ENCODE measurements around the gene POU2F3. TPM values are rescaled to one million over a fixed set of nuclear protein-coding genes. Genes with fewer than 3 reads are reported as not detected.

Gene POU2F3
- total RNA-seq, 1 experiment from 2014 or later = 0.62 TPM

- CTCF ChIA-PET = no interaction called here
- Histone ChIP-seq H3K4me1 (ENCODE audit: insufficient read depth, low read length) (no peaks in the 10 kb centered on the region; the same call in 1 of the 2 replicates), H3K79me2 (ENCODE audit: low read length) (no peaks in the 10 kb centered on the region), H3K27me3 (ENCODE audit: low read length) (peaks cover 40% of the 10 kb centered on the region), H4K20me1 (ENCODE audit: low read length) (no peaks in the 10 kb centered on the region), H3K9me2 (replicated peaks; ENCODE audit: low read length) (no peaks in the 10 kb centered on the region), H3K36me3 (ENCODE audit: low read depth, low read length) (no peaks in the 10 kb centered on the region), H3K4me2 (ENCODE audit: low read length) (no peak overlapping the region), H3K4me3 (ENCODE audit: low read length) (no peak overlapping the region), H3K9ac (ENCODE audit: low read length) (no peak overlapping the region), H3K27ac (ENCODE audit: low read length) (no peak overlapping the region), H3K9me3 (ENCODE audit: low read length) (no peaks in the 10 kb centered on the region), H3F3A (ENCODE audit: low read length, unreplicated experiment) (no peaks in the 10 kb centered on the region), H2AFZ (ENCODE audit: low read length) (no peak overlapping the region)
- DNase-seq (no peak), ATAC-seq (no peak)
- POLR2A ChIA-PET (ENCODE audit: unreplicated experiment) = no interaction called here
- intact Hi-C loops (cut with micrococcal nuclease) = no loop called here
- no TSS peak for BruUV-seq (replicated peaks)
- no peak for TF ChIP-seq CTCF (conservative IDR thresholded peaks at IDR 0.05; ENCODE audit: low read depth, low read length)
- TF ChIP-seq EZH2 (IDR thresholded peaks at IDR 0.05; ENCODE audit: low read length, unreplicated experiment) = no peak
- no peak for TF ChIP-seq EZH2phosphoT487 (IDR thresholded peaks at IDR 0.05; ENCODE audit: borderline replicate concordance, low read length)
These were observed 49.5 kb downstream of the POU2F3 start for GRCh38 chr11:120289426-120289825.

- Histone ChIP-seq H3K9me3 (ENCODE audit: low read length) (no peaks in the 10 kb centered on the region), H3K4me1 (ENCODE audit: insufficient read depth, low read length) (no peaks in the 10 kb centered on the region; the same call in 1 of the 2 replicates), H3K4me2 (ENCODE audit: low read length) (no peak overlapping the region), H3K27ac (ENCODE audit: low read length) (no peak overlapping the region), H3K36me3 (ENCODE audit: low read depth, low read length) (no peaks in the 10 kb centered on the region), H3K4me3 (ENCODE audit: low read length) (no peak overlapping the region), H2AFZ (ENCODE audit: low read length) (no peak overlapping the region), H3K9ac (ENCODE audit: low read length) (no peak overlapping the region), H3K79me2 (ENCODE audit: low read length) (no peaks in the 10 kb centered on the region), H4K20me1 (ENCODE audit: low read length) (no peaks in the 10 kb centered on the region), H3K9me2 (replicated peaks; ENCODE audit: low read length) (no peaks in the 10 kb centered on the region), H3K27me3 (ENCODE audit: low read length) (peaks cover 53% of the 10 kb centered on the region), H3F3A (ENCODE audit: low read length, unreplicated experiment) (no peaks in the 10 kb centered on the region)
- ATAC-seq = no peak
- TF ChIP-seq EZH2 (IDR thresholded peaks at IDR 0.05; ENCODE audit: low read length, unreplicated experiment) (no peak), EZH2phosphoT487 (IDR thresholded peaks at IDR 0.05; ENCODE audit: borderline replicate concordance, low read length) (no peak), CTCF (conservative IDR thresholded peaks at IDR 0.05; ENCODE audit: low read depth, low read length) (no peak)
- BruUV-seq (replicated peaks) = no TSS peak
- ChIA-PET CTCF (no interaction called here), POLR2A (ENCODE audit: unreplicated experiment) (interaction anchor here (0.6 kb wide), 1 partner anchor 42 kb away, joined by 4 read pairs; no protein-coding TSS in a partner anchor)
- no peak for DNase-seq
- intact Hi-C loops (cut with micrococcal nuclease) = no loop called here
These were observed 51.0 kb downstream of the POU2F3 start for GRCh38 chr11:120290956-120291355.

- H3F3A ChIP-seq (ENCODE audit: low read length, unreplicated experiment) = no peaks in the 10 kb centered on the region
- H3K27me3 ChIP-seq (ENCODE audit: low read length) = peaks cover 64% of the 10 kb centered on the region
- H3K36me3 ChIP-seq (ENCODE audit: low read depth, low read length) = no peaks in the 10 kb centered on the region
- no peak overlapping the region for H3K9ac ChIP-seq (ENCODE audit: low read length)
- H3K4me2 ChIP-seq (ENCODE audit: low read length) = no peak overlapping the region
- no peaks in the 10 kb centered on the region for H4K20me1 ChIP-seq (ENCODE audit: low read length)
- ATAC-seq (no peak), DNase-seq (no peak)
- H3K9me2 ChIP-seq (replicated peaks; ENCODE audit: low read length) = no peaks in the 10 kb centered on the region
- no TSS peak for BruUV-seq (replicated peaks)
- no peaks in the 10 kb centered on the region for H3K4me1 ChIP-seq (ENCODE audit: insufficient read depth, low read length)
- no peaks in the 10 kb centered on the region for H3K79me2 ChIP-seq (ENCODE audit: low read length)
- no peak overlapping the region for H2AFZ ChIP-seq (ENCODE audit: low read length)
- H3K27ac ChIP-seq (ENCODE audit: low read length) = no peak overlapping the region
- no peaks in the 10 kb centered on the region for H3K9me3 ChIP-seq (ENCODE audit: low read length)
- intact Hi-C loops (cut with micrococcal nuclease) = no loop called here
- ChIA-PET CTCF (no interaction called here), POLR2A (ENCODE audit: unreplicated experiment) (no interaction called here)
- TF ChIP-seq EZH2phosphoT487 (IDR thresholded peaks at IDR 0.05; ENCODE audit: borderline replicate concordance, low read length) = no peak
- no peak for TF ChIP-seq CTCF (conservative IDR thresholded peaks at IDR 0.05; ENCODE audit: low read depth, low read length)
- TF ChIP-seq EZH2 (IDR thresholded peaks at IDR 0.05; ENCODE audit: low read length, unreplicated experiment) = no peak
- H3K4me3 ChIP-seq (ENCODE audit: low read length) = no peak overlapping the region
These were observed 53.3 kb downstream of the POU2F3 start for GRCh38 chr11:120293038-120293800.
